Esophagus muscularis mucosa (tissue), 3 donors: ENCODE measurements around the gene PRPS1.

Experiments used
- CTCF ChIP-seq, 3 experiments: fragments of 200-600 bp in 2 of 3; fragments of 450-650 bp in 1 of 3; sonication (generic) in 2 of 3; IDR thresholded peaks; one replicate each; pipeline ENCODE4 v1.5.1; 2017 to 2019; ENCODE audit warnings: antibody characterized with exemption in 3 of 3, mild to moderate bottlenecking in 2 of 3, moderate library complexity in 1 of 3
- POLR2A ChIP-seq: fragments of 450-650 bp; IDR thresholded peaks from one replicate; pipeline ENCODE4 v1.6.1; 2017; ENCODE audit warnings: antibody characterized with exemption, moderate library complexity, mild to moderate bottlenecking, low read depth
- POLR2AphosphoS5 ChIP-seq, 2 donors: sonication (generic); formaldehyde crosslinking; IDR thresholded peaks; one replicate each; pipeline ENCODE4 v1.6.1; 2017; ENCODE audit warnings: antibody characterized with exemption in 2 of 2

- TF ChIP-seq CTCF (IDR thresholded peaks at IDR 0.05) = no peak
- no peak for TF ChIP-seq POLR2A
- TF ChIP-seq POLR2AphosphoS5 (IDR thresholded peaks at IDR 0.05) = no peak
These were observed 25.5 kb upstream of the PRPS1 start for GRCh38 chrX:107602694-107603239.
